ENCODE results near the gene SNAI3. TPM values are rescaled to one million over a fixed set of nuclear protein-coding genes. Genes with fewer than 3 reads are reported as not detected.
A peak's percentile ranks its signal among the peaks of the same experiment; 100 is the strongest.

The SNAI3 gene
- total RNA-seq, 4 donors from 2014 or later = 0.39 to 1.7 (median 1.1) TPM; not detected in 1

DNA sequence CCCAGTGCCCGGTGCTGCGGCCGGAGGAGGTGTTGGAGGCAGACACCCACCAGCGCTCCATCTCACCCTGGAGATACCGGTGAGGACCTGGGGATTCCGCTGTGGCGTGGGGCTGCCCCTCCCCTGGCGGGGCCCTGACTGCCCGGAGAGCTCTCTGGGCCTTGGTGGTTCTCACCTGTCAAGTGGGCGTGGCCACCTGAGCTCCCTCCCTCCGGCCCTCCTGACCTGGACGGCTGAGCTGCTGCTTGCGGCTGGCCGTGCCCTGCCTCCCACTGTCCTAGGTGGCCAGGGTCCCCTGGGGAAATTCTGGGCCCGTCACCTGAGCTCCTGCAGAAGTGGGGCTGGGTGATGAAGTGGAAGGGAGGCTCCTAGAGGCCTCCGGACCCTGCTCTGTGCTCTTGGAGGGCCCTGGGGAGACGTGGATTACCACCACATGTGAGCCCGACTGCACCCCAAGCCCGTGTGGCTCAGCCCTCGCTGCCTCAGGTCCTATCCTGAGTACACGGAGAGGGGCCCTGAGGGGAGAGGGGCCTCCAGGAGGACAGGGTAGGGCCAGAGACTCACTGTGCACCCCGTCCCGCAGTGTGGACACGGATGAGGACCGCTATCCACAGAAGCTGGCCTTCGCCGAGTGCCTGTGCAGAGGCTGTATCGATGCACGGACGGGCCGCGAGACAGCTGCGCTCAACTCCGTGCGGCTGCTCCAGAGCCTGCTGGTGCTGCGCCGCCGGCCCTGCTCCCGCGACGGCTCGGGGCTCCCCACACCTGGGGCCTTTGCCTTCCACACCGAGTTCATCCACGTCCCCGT, 46.9 kb downstream of the SNAI3 start:
- no peak for TF ChIP-seq POLR2A (IDR thresholded peaks at IDR 0.05)
- TF ChIP-seq EP300 (IDR thresholded peaks at IDR 0.05) = no peak
- TF ChIP-seq, protein P1, sequence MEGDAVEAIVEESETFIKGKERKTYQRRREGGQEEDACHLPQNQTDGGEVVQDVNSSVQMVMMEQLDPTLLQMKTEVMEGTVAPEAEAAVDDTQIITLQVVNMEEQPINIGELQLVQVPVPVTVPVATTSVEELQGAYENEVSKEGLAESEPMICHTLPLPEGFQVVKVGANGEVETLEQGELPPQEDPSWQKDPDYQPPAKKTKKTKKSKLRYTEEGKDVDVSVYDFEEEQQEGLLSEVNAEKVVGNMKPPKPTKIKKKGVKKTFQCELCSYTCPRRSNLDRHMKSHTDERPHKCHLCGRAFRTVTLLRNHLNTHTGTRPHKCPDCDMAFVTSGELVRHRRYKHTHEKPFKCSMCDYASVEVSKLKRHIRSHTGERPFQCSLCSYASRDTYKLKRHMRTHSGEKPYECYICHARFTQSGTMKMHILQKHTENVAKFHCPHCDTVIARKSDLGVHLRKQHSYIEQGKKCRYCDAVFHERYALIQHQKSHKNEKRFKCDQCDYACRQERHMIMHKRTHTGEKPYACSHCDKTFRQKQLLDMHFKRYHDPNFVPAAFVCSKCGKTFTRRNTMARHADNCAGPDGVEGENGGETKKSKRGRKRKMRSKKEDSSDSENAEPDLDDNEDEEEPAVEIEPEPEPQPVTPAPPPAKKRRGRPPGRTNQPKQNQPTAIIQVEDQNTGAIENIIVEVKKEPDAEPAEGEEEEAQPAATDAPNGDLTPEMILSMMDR (IDR thresholded peaks at IDR 0.05) = no peak
- no peak for TF ChIP-seq POLR2AphosphoS5 (IDR thresholded peaks at IDR 0.05)
- H3K27ac ChIP-seq = no peak overlapping the region
- H3K4me1 ChIP-seq = peaks cover 0 to 10% (median 3%) of the 10 kb centered on the region in 3 donors
- H3K4me3 ChIP-seq = no peak overlapping the region
- H3K27me3 ChIP-seq = peaks cover 70% of the 10 kb centered on the region
- H3K36me3 ChIP-seq = no peaks in the 10 kb centered on the region
- 20% methylated on average over 3 of the region's 45 CpGs; no CpG with 5 or more reads in 1 of the 2 donors for WGBS, 2 donors (ENCODE audit: low coverage in 1 of 2)
- peak; percentile 8 for ATAC-seq
- no peaks in the 10 kb centered on the region for H3K9me3 ChIP-seq

DNA sequence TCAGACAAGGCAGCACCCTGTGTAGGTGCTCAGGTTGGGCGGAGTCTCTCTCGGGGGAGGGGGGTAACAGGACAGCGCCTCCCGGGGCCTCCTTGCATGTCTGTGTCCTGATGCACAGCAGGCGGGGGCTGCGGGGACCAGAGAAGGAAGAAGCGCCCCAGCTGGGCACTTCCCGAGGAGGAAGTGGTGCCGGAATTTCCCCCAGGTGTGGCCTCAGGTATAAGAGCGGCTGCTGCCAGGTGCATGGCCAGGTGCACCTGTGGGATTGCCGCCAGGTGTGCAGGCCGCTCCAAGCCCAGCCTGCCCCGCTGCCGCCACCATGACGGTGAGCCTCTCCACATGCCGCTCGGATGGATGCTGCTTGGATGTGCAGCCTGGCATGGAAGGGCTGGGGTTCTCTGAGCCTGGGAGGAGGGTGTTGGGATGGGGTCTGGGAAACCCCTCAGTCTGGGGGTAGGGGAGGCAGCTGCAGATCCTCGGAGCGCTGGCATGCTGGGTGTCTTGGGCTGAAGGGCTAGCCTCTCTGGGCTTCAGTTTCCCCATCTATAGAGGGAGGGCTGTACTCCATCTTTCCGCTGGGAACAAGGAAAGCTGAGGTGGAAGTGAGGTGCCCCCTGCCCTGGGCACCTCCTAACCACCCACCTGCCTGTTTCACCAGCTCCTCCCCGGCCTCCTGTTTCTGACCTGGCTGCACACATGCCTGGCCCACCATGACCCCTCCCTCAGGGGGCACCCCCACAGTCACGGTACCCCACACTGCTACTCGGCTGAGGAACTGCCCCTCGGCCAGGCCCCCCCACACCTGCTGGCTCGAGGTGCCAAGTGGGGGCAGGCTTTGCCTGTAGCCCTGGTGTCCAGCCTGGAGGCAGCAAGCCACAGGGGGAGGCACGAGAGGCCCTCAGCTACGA, 47.7 kb downstream of the SNAI3 start, which contains the start of gene IL17C:
IL17C (plus strand) TSS at position 250 of the 908 bp plus-strand sequence; CDS start at position 320, 70 bp downstream.
- Histone ChIP-seq H3K27ac (no peak within 1 kb of the TSS), H3K4me3 (no peak within 1 kb of the TSS), H3K9me3 (no peaks in the 10 kb centered on the region), H3K27me3 (peaks cover 79% of the 10 kb centered on the region), H3K36me3 (peaks cover 0 to 3% of the 10 kb centered on the region in 2 donors), H3K4me1 (peaks cover 0 to 19% (median 3%) of the 10 kb centered on the region in 3 donors)
- no peak for TF ChIP-seq POLR2AphosphoS5 (IDR thresholded peaks at IDR 0.05)
- TF ChIP-seq EP300 (IDR thresholded peaks at IDR 0.05) = no peak
- TF ChIP-seq, protein P1 (IDR thresholded peaks at IDR 0.05) = no peak
- no peak for TF ChIP-seq POLR2A (IDR thresholded peaks at IDR 0.05)
- no peak for ATAC-seq
- 30 to 59% methylated on average over 5 to 7 of the region's 27 CpGs for WGBS, 2 donors (ENCODE audit: low coverage in 1 of 2)

DNA sequence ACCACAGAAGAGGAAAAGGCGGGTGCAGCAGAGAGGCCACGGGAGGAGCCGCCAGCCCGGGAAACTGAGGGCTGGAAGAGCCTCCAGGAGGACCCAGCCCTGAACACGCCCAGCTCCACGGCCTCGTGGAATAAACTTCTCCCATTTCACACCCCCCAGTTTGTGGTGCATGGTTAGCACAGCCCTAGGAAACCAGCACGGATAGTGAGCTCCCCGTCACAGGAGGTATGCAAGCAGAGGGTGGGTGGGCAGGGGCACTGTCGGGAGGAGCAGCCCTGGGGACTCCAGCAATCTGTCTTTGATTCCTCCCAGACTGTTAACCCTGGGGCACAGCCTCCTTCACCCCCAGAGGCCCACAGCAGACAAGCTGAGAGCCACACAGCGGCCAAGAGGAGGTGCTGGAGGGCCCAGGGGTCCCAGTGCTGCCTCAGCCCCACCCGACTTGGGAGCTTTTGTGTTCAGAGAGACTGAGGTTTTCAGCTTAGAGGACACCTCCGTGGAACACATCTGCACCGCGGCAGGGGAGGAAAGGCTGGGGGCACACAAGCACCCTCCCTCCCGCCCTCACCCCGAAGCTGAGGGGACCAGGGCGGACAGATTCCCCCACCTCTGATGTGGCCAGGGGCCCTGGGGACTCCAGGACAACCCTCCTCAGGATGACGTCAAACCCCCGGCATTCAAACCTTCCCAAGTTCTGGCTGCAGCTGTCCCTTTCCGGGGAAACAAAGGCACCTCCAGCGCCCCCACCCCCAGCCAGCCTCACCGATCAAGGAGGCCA, 49.6 kb downstream of the SNAI3 start:
- H3K36me3 ChIP-seq = peaks cover 0 to 22% of the 10 kb centered on the region in 2 donors
- TF ChIP-seq EP300 (IDR thresholded peaks at IDR 0.05) (no peak), POLR2AphosphoS5 (IDR thresholded peaks at IDR 0.05) (no peak), POLR2A (IDR thresholded peaks at IDR 0.05) (no peak)
- TF ChIP-seq, protein P1 (IDR thresholded peaks at IDR 0.05) = no peak
- no peak overlapping the region for H3K27ac ChIP-seq
- H3K4me1 ChIP-seq = peaks cover 0 to 19% (median 3%) of the 10 kb centered on the region in 3 donors
- peaks cover 79% of the 10 kb centered on the region for H3K27me3 ChIP-seq
- no peaks in the 10 kb centered on the region for H3K9me3 ChIP-seq
- no peak for ATAC-seq
- 80 to 90% methylated on average over 1 to 7 of the region's 23 CpGs for WGBS, 2 donors (ENCODE audit: low coverage in 1 of 2)
- no peak overlapping the region for H3K4me3 ChIP-seq

DNA sequence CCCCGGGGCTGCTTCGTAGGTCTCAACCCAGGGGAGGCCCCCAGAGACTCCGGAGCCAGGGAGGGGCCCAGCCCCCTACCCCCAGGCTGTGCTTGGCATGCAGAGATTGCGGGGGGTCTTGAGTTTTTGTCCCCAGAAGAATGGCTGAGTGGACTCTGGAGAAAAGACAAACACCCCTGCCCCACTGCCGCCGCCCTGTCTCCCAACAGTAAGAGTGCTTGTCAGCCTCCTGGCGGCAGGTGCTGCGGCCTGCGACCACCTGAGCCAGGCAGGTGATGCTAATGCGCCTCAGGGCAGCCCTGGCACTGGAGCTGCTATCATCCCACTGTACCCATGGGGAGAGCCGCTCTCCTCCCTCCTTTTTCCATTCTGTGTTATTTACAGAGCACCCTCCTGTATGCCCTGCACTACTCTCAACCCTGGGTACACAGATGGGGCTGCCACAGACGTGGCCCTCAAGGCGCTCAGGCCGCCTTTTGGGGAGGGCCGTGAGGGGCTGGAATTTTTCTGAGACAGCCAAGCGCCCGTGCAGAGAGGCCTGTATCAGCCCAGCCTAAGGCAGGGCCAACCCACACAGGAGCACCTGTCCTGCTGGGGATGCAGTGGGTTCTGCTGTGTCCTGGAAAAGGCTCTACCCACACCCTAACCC, 50.5 kb downstream of the SNAI3 start:
- TF ChIP-seq, protein P1 (IDR thresholded peaks at IDR 0.05) = no peak
- TF ChIP-seq EP300 (IDR thresholded peaks at IDR 0.05) = no peak
- TF ChIP-seq POLR2AphosphoS5 (IDR thresholded peaks at IDR 0.05) = no peak
- TF ChIP-seq POLR2A (IDR thresholded peaks at IDR 0.05) = no peak
- peaks cover 0 to 19% (median 3%) of the 10 kb centered on the region in 3 donors for H3K4me1 ChIP-seq
- H3K9me3 ChIP-seq = no peaks in the 10 kb centered on the region
- H3K27ac ChIP-seq = no peak overlapping the region
- H3K4me3 ChIP-seq = no peak overlapping the region
- peaks cover 73% of the 10 kb centered on the region for H3K27me3 ChIP-seq
- WGBS, 2 donors (ENCODE audit: low coverage in 1 of 2) = 90% methylated on average over 2 of the region's 17 CpGs; no CpG with 5 or more reads in 1 of the 2 donors
- H3K36me3 ChIP-seq = peaks cover 0 to 31% of the 10 kb centered on the region in 2 donors
- no peak for ATAC-seq

All from gastroesophageal sphincter (tissue), 4 donors.